ENCODE results near the gene ZNFX1. TPM values are rescaled to one million over a fixed set of nuclear protein-coding genes. Genes with fewer than 3 reads are reported as not detected.
"Not testable (repeated sequence)": the region's sequence is repeated elsewhere in the genome, so short reads cannot be mapped to it uniquely, and the experiment has no call there.

Gene ZNFX1
- total RNA-seq, 2 donors from 2014 or later = 52.9 to 62.9 TPM

GRCh38 chr20:49237531-49237930 lies 40.3 kb downstream of the ZNFX1 start:
- Mint-ChIP-seq H3K9me3 (no peaks in the 10 kb centered on the region), H3K36me3 (peaks cover 23% of the 10 kb centered on the region), H3K27me3 (no peaks in the 10 kb centered on the region), H3K4me1 (ENCODE audit: low read depth in 2 of 2) (peaks cover 4 to 8% of the 10 kb centered on the region in 2 donors), H3K27ac (no peak overlapping the region), H3K4me3 (no peak overlapping the region)
- no peak for DNase-seq (ENCODE audit: low spot score)
- ATAC-seq = no peak

DNA sequence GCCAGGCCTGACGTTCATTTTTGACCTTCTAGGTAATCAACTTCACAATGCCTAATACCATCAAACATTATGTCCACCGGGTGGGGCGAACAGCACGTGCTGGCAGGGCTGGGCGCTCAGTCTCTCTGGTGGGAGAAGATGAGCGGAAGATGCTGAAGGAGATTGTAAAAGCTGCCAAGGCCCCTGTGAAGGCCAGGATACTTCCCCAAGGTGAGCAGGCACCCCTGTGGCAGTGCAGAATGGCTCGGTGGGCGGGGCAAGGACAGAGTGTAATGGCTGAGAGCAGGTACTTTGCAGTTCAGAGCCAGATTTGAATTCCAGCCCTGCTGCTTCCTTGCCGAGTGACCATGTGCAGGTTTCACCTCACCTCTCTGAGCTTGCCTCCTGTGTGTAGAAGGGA lies 41.6 kb downstream of the ZNFX1 start:
- ATAC-seq (no peak), DNase-seq (ENCODE audit: low spot score) (no peak)
- Mint-ChIP-seq H3K27me3 (no peaks in the 10 kb centered on the region), H3K4me3 (no peak overlapping the region), H3K27ac (no peak overlapping the region), H3K9me3 (no peaks in the 10 kb centered on the region), H3K4me1 (ENCODE audit: low read depth in 2 of 2) (peaks cover 4 to 8% of the 10 kb centered on the region in 2 donors), H3K36me3 (peaks cover 26% of the 10 kb centered on the region)

GRCh38 chr20:49234831-49235230 lies 43.0 kb downstream of the ZNFX1 start:
- peaks cover 29% of the 10 kb centered on the region for H3K36me3 Mint-ChIP-seq

DNA sequence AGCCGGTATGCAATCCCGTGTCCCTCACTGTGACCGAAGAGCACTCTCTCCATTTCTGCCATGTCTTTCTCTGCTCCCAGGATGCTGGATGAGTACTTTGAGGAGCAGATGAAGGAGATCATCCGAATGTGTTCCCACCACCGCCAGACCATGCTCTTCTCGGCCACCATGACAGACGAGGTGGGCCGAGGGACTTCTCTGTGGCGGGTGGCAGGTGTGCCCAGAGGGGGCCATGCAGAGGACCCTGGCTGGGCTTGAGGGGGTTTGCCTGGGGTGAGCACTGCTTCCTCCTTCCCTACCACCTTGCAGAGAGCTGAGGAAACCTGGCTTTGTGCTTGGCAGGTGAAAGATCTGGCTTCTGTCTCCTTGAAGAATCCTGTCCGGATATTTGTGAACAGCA lies 44.6 kb downstream of the ZNFX1 start:
- no peak for DNase-seq (ENCODE audit: low spot score)
- no peak for ATAC-seq
- H3K27me3 Mint-ChIP-seq = no peaks in the 10 kb centered on the region
- H3K9me3 Mint-ChIP-seq = no peaks in the 10 kb centered on the region
- H3K27ac Mint-ChIP-seq = no peak overlapping the region
- H3K36me3 Mint-ChIP-seq = peaks cover 25% of the 10 kb centered on the region
- H3K4me1 Mint-ChIP-seq (ENCODE audit: low read depth in 2 of 2) = peaks cover 7 to 8% of the 10 kb centered on the region in 2 donors
- no peak overlapping the region for H3K4me3 Mint-ChIP-seq

More at GRCh38 chr20:49234831-49235230, 43.0 kb downstream of the ZNFX1 start:
- Mint-ChIP-seq H3K4me1 (ENCODE audit: low read depth in 2 of 2) (peaks cover 7 to 8% of the 10 kb centered on the region in 2 donors), H3K27ac (peak overlapping the region in 1 of 2 donors; percentile 52), H3K27me3 (no peaks in the 10 kb centered on the region), H3K4me3 (no peak overlapping the region), H3K9me3 (no peaks in the 10 kb centered on the region)
- DNase-seq (ENCODE audit: low spot score) (no peak), ATAC-seq (no peak)

DNA sequence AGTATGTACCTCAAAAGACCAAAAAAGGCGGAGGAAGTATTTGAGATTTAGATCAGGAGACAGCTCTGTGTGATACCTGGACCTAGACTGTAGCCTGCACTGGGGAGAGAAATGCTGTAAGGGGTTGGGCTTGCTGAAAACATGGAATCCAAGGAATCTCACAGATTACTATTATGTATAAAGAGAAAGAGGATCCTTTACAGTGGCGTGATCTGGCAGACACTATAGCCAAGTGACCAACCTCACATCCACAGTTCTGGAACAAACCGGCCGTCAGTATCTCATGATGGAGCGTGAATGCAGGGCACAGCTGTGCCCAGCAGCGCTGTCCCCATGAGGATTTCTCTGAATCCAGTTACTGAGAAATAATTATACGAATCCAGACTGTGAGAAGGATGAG lies 46.4 kb downstream of the ZNFX1 start:
- Mint-ChIP-seq H3K4me3 (no peak overlapping the region), H3K27me3 (no peaks in the 10 kb centered on the region), H3K9me3 (no peaks in the 10 kb centered on the region), H3K4me1 (ENCODE audit: low read depth in 2 of 2) (peaks cover 3 to 4% of the 10 kb centered on the region in 2 donors), H3K27ac (no peak overlapping the region), H3K36me3 (peaks cover 19% of the 10 kb centered on the region)
- no peak for ATAC-seq
- DNase-seq (ENCODE audit: low spot score) = no peak

- H3K4me1 Mint-ChIP-seq (ENCODE audit: low read depth in 2 of 2) = peaks cover 4 to 9% of the 10 kb centered on the region in 2 donors
- H3K36me3 Mint-ChIP-seq = peaks cover 19% of the 10 kb centered on the region
- no peak for ATAC-seq
- no peak overlapping the region for H3K4me3 Mint-ChIP-seq
- DNase-seq (ENCODE audit: low spot score) = no peak
- peak overlapping the region in 1 of 2 donors; percentile 12 for H3K27ac Mint-ChIP-seq
- no peaks in the 10 kb centered on the region for H3K9me3 Mint-ChIP-seq
- H3K27me3 Mint-ChIP-seq = no peaks in the 10 kb centered on the region
Observed at GRCh38 chr20:49230561-49231133, 47.2 kb downstream of the ZNFX1 start.

- DNase-seq (ENCODE audit: low spot score) (no peak), ATAC-seq (no peak)
- Mint-ChIP-seq H3K27ac (peak overlapping the region in 1 of 2 donors; percentile 12), H3K9me3 (no peaks in the 10 kb centered on the region), H3K36me3 (peaks cover 19% of the 10 kb centered on the region), H3K27me3 (no peaks in the 10 kb centered on the region), H3K4me1 (ENCODE audit: low read depth in 2 of 2) (peaks cover 4 to 10% of the 10 kb centered on the region in 2 donors), H3K4me3 (no peak overlapping the region)
Observed at GRCh38 chr20:49230021-49230420, 47.8 kb downstream of the ZNFX1 start.

DNA sequence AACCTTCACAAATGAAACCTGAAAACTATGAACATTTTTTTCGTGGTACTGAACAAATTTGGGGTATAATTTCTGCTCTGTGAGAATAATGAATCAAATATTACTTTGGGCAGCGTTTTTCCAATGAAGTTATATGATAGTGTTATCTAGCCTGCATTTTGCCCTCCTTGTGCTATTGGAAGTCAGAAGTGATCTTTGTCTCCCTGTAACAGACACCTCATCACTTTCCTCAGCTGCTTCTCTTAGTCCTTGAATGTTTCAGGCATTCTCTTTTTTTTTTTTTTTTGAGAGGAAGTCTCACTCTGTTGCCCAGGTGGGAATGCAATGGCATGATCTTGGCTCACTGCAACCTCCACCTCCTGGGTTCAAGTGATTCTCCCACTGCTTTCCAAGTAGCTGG lies 48.5 kb downstream of the ZNFX1 start:
- peaks cover 20% of the 10 kb centered on the region for H3K36me3 Mint-ChIP-seq
- peaks cover 0 to 10% of the 10 kb centered on the region in 2 donors for H3K4me1 Mint-ChIP-seq (ENCODE audit: low read depth in 2 of 2)
- DNase-seq (ENCODE audit: low spot score) (no peak), ATAC-seq (no peak)
- H3K27ac Mint-ChIP-seq = no peak overlapping the region
- no peaks in the 10 kb centered on the region for H3K27me3 Mint-ChIP-seq
- no peaks in the 10 kb centered on the region for H3K9me3 Mint-ChIP-seq
- H3K4me3 Mint-ChIP-seq = no peak overlapping the region

DNA sequence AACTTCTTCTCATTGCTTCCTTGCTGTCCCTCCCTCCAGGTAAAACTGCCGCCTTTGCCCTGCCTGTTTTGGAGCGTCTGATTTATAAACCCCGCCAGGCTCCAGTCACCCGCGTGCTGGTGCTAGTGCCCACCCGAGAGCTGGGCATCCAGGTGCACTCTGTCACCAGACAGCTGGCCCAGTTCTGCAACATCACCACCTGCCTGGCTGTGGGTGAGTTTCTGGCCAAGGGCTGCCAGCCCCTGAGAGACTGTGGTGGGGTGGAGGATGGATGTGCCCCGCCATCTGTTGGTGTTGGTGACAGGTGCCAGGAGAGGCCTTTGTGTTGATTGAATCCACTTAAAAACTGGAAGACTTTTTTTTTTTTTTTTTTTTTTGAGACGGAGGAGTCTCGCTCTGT lies 49.2 kb downstream of the ZNFX1 start:
- H3K27me3 Mint-ChIP-seq = no peaks in the 10 kb centered on the region
- H3K36me3 Mint-ChIP-seq = peaks cover 22% of the 10 kb centered on the region
- H3K9me3 Mint-ChIP-seq = no peaks in the 10 kb centered on the region
- DNase-seq (ENCODE audit: low spot score) (no peak), ATAC-seq (no peak)
- peaks cover 0 to 10% of the 10 kb centered on the region in 2 donors for H3K4me1 Mint-ChIP-seq (ENCODE audit: low read depth in 2 of 2)
- no peak overlapping the region for H3K4me3 Mint-ChIP-seq
- H3K27ac Mint-ChIP-seq = no peak overlapping the region

GRCh38 chr20:49225896-49226295 lies 52.0 kb downstream of the ZNFX1 start:
- Mint-ChIP-seq H3K27me3 (no peaks in the 10 kb centered on the region), H3K9me3 (no peaks in the 10 kb centered on the region), H3K4me3 (no peak overlapping the region), H3K4me1 (ENCODE audit: low read depth in 2 of 2) (peaks cover 6 to 11% of the 10 kb centered on the region in 2 donors), H3K36me3 (peaks cover 20% of the 10 kb centered on the region), H3K27ac (no peak overlapping the region)
- DNase-seq (ENCODE audit: low spot score) (no peak), ATAC-seq (no peak)

DNA sequence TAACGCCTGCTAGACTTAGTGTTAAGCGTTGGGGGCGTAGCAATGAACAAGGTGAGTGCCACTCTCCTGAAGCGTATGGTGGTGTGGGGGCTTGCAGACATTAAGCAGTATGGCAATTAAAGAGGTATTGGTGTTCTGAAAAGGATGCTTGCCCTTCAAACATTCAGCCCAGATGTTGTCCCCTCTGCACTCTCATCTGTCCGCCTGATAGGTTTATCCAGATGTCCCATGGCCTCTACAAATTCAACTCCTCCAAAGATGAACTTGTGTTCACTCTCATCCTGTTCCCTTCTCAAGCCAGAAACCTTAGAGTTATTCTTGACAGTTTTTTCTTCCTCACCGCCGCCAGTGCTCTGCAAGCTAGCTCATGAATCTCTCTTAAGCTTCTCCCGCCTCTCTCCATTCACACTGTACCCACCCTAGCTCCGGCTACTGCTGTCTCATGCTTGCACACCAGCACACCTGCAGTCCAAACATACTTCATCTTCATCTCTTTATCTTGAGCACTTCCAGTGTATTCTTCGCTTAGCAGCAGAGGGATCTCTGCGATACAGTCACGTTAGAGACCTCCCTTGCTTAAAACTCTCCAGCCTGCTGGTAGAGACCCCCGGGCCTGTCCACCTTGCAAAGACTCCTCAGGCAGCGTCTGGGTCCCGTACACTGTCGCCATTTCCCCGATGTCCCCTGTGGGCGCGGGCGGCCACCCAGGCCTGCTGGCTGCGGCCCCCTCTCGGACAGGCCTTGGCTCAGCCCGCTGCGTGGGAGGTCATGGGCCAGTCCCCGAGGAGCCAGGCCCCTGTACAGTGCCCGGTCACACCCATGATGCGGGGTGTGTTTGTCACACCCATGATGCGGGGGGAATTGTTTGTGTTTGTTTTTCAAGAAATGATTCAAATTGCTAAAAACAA lies 57.7 kb downstream of the ZNFX1 start:
- peak overlapping the region; percentile 96 to 98 for H3K27ac Mint-ChIP-seq
- H3K4me3 Mint-ChIP-seq = peak overlapping the region; percentile 99
- H3K4me1 Mint-ChIP-seq (ENCODE audit: low read depth in 2 of 2) = peaks cover 25 to 28% of the 10 kb centered on the region in 2 donors
- peaks cover 28% of the 10 kb centered on the region for H3K36me3 Mint-ChIP-seq
- no peaks in the 10 kb centered on the region for H3K27me3 Mint-ChIP-seq
- DNase-seq (ENCODE audit: low spot score) = no peak
- ATAC-seq = no peak
- H3K9me3 Mint-ChIP-seq = no peaks in the 10 kb centered on the region

GRCh38 chr20:49219091-49219923 lies 58.5 kb downstream of the ZNFX1 start, which contains the start of gene DDX27:
TSS of gene DDX27 (plus strand) at chr20:49219416. CDS start at chr20:49219449, 33 bp downstream.
- peak; percentile 96 to 97 for ATAC-seq
- Mint-ChIP-seq H3K27me3 (no peaks in the 10 kb centered on the region), H3K27ac (peak within 1 kb of the TSS; percentile 96 to 98), H3K4me3 (peak within 1 kb of the TSS; percentile 99), H3K4me1 (ENCODE audit: low read depth in 2 of 2) (peaks cover 25 to 28% of the 10 kb centered on the region in 2 donors), H3K36me3 (peaks cover 21% of the 10 kb centered on the region), H3K9me3 (no peaks in the 10 kb centered on the region)
- peak; percentile 97 for DNase-seq (ENCODE audit: low spot score)

GRCh38 chr20:49218739-49219090 lies 59.1 kb downstream of the ZNFX1 start:
- H3K4me1 Mint-ChIP-seq (ENCODE audit: low read depth in 2 of 2) = peaks cover 25 to 28% of the 10 kb centered on the region in 2 donors
- H3K27me3 Mint-ChIP-seq; DNase-seq (ENCODE audit: low spot score); ATAC-seq; H3K9me3 Mint-ChIP-seq: not testable (repeated sequence)
- H3K36me3 Mint-ChIP-seq = peaks cover 16% of the 10 kb centered on the region
- peak overlapping the region; percentile 99 for H3K4me3 Mint-ChIP-seq
- H3K27ac Mint-ChIP-seq = peak overlapping the region; percentile 96 to 98

Data from natural killer cell treated with Interleukin-12 subunit alpha and Interleukin-12 subunit beta and Interleukin-15 and Interleukin-18, amount 100 ng/mL, for 72 hours (primary cell).